ENCODE measurements around the gene GBA3.

GRCh38 chr4:22674700-22675099, 18.0 kb upstream of the GBA3 start:
- TF ChIP-seq CTCF (IDR thresholded peaks at IDR 0.05) (no peak), POLR2A (IDR thresholded peaks at IDR 0.05) (no peak)

Data from right lobe of liver (tissue), 4 donors.